Measurements from ENCODE around the gene RUNX1. TPM values are rescaled to one million over a fixed set of nuclear protein-coding genes. Genes with fewer than 3 reads are reported as not detected.

The RUNX1 gene
- total RNA-seq, 2 donors from 2014 or later, result 23.0 to 25.8 TPM

GRCh38 chr21:34827445-34828235 is 221.5 kb downstream of the RUNX1 start:
- no peak for DNase-seq (ENCODE audit: low spot score)
- TF ChIP-seq, protein P1, sequence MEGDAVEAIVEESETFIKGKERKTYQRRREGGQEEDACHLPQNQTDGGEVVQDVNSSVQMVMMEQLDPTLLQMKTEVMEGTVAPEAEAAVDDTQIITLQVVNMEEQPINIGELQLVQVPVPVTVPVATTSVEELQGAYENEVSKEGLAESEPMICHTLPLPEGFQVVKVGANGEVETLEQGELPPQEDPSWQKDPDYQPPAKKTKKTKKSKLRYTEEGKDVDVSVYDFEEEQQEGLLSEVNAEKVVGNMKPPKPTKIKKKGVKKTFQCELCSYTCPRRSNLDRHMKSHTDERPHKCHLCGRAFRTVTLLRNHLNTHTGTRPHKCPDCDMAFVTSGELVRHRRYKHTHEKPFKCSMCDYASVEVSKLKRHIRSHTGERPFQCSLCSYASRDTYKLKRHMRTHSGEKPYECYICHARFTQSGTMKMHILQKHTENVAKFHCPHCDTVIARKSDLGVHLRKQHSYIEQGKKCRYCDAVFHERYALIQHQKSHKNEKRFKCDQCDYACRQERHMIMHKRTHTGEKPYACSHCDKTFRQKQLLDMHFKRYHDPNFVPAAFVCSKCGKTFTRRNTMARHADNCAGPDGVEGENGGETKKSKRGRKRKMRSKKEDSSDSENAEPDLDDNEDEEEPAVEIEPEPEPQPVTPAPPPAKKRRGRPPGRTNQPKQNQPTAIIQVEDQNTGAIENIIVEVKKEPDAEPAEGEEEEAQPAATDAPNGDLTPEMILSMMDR (IDR thresholded peaks at IDR 0.05), result no peak
- no peak for TF ChIP-seq POLR2A (IDR thresholded peaks at IDR 0.05)
- no peak for TF ChIP-seq POLR2AphosphoS5 (IDR thresholded peaks at IDR 0.05)
- Histone ChIP-seq H3K4me3 (no peak overlapping the region), H3K27me3 (replicated peaks; ENCODE audit: insufficient read depth) (no peaks in the 10 kb centered on the region), H3K27ac (no peak overlapping the region), H3K36me3 (no peaks in the 10 kb centered on the region), H3K9me3 (no peaks in the 10 kb centered on the region), H3K4me1 (replicated peaks) (no peaks in the 10 kb centered on the region)
- intact Hi-C loops (cut with DNase I), result no loop called here
- 95% methylated on average over 5 of the region's 5 CpGs for WGBS

DNA sequence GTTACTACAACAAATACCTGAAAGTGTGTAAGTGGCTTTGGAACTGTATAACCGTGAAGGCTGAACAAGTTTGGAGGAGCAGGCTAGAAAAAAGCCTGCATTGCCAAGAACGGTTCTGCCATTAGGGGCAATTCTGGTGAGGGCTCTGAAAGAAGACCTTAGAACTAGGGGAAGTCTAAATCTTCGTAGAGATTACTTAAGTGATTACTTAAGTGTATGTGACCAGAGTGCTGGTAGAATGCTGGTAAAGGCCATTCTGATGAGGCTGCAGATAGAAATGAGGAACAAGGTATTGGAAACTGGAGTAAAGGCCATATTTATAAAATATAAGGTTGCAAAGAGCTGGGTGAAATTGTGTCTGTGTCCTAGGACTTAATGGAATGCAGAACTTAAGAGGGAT is 222.3 kb downstream of the RUNX1 start:
- intact Hi-C loops (cut with DNase I), result no loop called here
- no peak overlapping the region for H3K4me3 ChIP-seq
- no peak overlapping the region for H3K27ac ChIP-seq
- TF ChIP-seq, protein P1 (IDR thresholded peaks at IDR 0.05), result no peak
- no peak for TF ChIP-seq POLR2A (IDR thresholded peaks at IDR 0.05)
- TF ChIP-seq POLR2AphosphoS5 (IDR thresholded peaks at IDR 0.05), result no peak
- no peaks in the 10 kb centered on the region for H3K36me3 ChIP-seq
- 91% methylated on average over 3 of the region's 3 CpGs for WGBS
- H3K9me3 ChIP-seq, result no peaks in the 10 kb centered on the region
- H3K27me3 ChIP-seq (replicated peaks; ENCODE audit: insufficient read depth), result no peaks in the 10 kb centered on the region
- no peaks in the 10 kb centered on the region for H3K4me1 ChIP-seq (replicated peaks)
- no peak for DNase-seq (ENCODE audit: low spot score)

- TF ChIP-seq POLR2A (IDR thresholded peaks at IDR 0.05) (no peak), POLR2AphosphoS5 (IDR thresholded peaks at IDR 0.05) (no peak)
- TF ChIP-seq, protein P1 (IDR thresholded peaks at IDR 0.05), result no peak
- no peak for DNase-seq (ENCODE audit: low spot score)
- Histone ChIP-seq H3K36me3 (no peaks in the 10 kb centered on the region), H3K4me3 (no peak overlapping the region), H3K4me1 (replicated peaks) (no peaks in the 10 kb centered on the region), H3K9me3 (no peaks in the 10 kb centered on the region), H3K27me3 (replicated peaks; ENCODE audit: insufficient read depth) (no peaks in the 10 kb centered on the region), H3K27ac (no peak overlapping the region)
- WGBS, result 93% methylated on average over 3 of the region's 3 CpGs
- intact Hi-C loops (cut with DNase I), result no loop called here
Measured at GRCh38 chr21:34825948-34826548, 223.1 kb downstream of the RUNX1 start.

- no peak for TF ChIP-seq POLR2AphosphoS5 (IDR thresholded peaks at IDR 0.05)
- no peak for TF ChIP-seq POLR2A (IDR thresholded peaks at IDR 0.05)
- TF ChIP-seq, protein P1 (IDR thresholded peaks at IDR 0.05), result no peak
- H3K27me3 ChIP-seq (replicated peaks; ENCODE audit: insufficient read depth), result no peaks in the 10 kb centered on the region
- no peaks in the 10 kb centered on the region for H3K9me3 ChIP-seq
- 92% methylated on average over 3 of the region's 3 CpGs for WGBS
- H3K4me1 ChIP-seq (replicated peaks), result no peaks in the 10 kb centered on the region
- no peak for DNase-seq (ENCODE audit: low spot score)
- no peaks in the 10 kb centered on the region for H3K36me3 ChIP-seq
- no peak overlapping the region for H3K27ac ChIP-seq
- intact Hi-C loops (cut with DNase I), result no loop called here
- H3K4me3 ChIP-seq, result no peak overlapping the region
Measured at GRCh38 chr21:34825101-34825500, 224.0 kb downstream of the RUNX1 start.

DNA sequence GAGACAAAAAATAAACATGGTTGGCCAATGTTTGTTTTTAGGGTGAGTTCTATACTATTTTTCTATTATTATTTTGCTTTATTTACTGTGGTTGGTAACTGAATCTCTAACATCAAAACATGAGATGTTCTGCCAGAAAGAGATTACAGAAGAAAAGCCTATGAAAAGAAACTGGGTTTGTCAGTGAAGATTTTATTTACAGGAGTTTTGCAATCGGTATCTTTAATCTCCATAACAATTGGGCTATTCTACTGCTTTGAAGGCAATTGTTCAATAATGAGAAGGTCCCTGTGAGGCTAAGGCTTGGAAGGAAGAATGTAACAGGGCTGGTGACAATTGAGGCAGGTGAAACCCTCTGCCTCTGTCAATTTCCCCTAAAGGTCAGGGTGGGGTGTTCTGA is 224.8 kb downstream of the RUNX1 start:
- Histone ChIP-seq H3K36me3 (no peaks in the 10 kb centered on the region), H3K27ac (no peak overlapping the region), H3K9me3 (no peaks in the 10 kb centered on the region), H3K4me1 (replicated peaks) (no peaks in the 10 kb centered on the region), H3K27me3 (replicated peaks; ENCODE audit: insufficient read depth) (no peaks in the 10 kb centered on the region), H3K4me3 (no peak overlapping the region)
- DNase-seq (ENCODE audit: low spot score), result no peak
- WGBS, result 31% methylated on average over 1 of the region's 1 CpG
- intact Hi-C loops (cut with DNase I), result no loop called here
- TF ChIP-seq, protein P1 (IDR thresholded peaks at IDR 0.05), result no peak
- no peak for TF ChIP-seq POLR2A (IDR thresholded peaks at IDR 0.05)
- peak; percentile 11 for TF ChIP-seq POLR2AphosphoS5 (IDR thresholded peaks at IDR 0.05)
